ENCODE results near the gene GRIN2A. TPM values are rescaled to one million over a fixed set of nuclear protein-coding genes. Genes with fewer than 3 reads are reported as not detected.

GRIN2A gene
- total RNA-seq, 1 experiment from 2014 or later, result 34.6 TPM

GRCh38 chr16:10200637-10201586 is 18.7 kb upstream of the GRIN2A start:
- intact Hi-C loops (cut with micrococcal nuclease; ENCODE audit: unreplicated experiment), result no loop called here
- H3K27ac Mint-ChIP-seq (ENCODE audit: unreplicated experiment), result no peak overlapping the region
- H3K9me3 Mint-ChIP-seq (ENCODE audit: low read depth, unreplicated experiment), result peaks cover 2% of the 10 kb centered on the region
- H3K4me1 Mint-ChIP-seq (ENCODE audit: low read depth, unreplicated experiment), result peaks cover 5% of the 10 kb centered on the region
- H3K36me3 Mint-ChIP-seq (ENCODE audit: insufficient read depth, unreplicated experiment), result no peaks in the 10 kb centered on the region
- no peak for DNase-seq
- H3K4me3 Mint-ChIP-seq (ENCODE audit: low read depth, unreplicated experiment), result no peak overlapping the region
- BruUV-seq (replicated peaks), result no TSS peak
- H3K27me3 Mint-ChIP-seq (ENCODE audit: unreplicated experiment), result peaks cover 16% of the 10 kb centered on the region
- CTCF ChIA-PET, result no interaction called here
- TF ChIP-seq, protein P1, sequence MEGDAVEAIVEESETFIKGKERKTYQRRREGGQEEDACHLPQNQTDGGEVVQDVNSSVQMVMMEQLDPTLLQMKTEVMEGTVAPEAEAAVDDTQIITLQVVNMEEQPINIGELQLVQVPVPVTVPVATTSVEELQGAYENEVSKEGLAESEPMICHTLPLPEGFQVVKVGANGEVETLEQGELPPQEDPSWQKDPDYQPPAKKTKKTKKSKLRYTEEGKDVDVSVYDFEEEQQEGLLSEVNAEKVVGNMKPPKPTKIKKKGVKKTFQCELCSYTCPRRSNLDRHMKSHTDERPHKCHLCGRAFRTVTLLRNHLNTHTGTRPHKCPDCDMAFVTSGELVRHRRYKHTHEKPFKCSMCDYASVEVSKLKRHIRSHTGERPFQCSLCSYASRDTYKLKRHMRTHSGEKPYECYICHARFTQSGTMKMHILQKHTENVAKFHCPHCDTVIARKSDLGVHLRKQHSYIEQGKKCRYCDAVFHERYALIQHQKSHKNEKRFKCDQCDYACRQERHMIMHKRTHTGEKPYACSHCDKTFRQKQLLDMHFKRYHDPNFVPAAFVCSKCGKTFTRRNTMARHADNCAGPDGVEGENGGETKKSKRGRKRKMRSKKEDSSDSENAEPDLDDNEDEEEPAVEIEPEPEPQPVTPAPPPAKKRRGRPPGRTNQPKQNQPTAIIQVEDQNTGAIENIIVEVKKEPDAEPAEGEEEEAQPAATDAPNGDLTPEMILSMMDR (IDR thresholded peaks at IDR 0.05; ENCODE audit: unreplicated experiment), result no peak

GRCh38 chr16:10196999-10197398 is 14.8 kb upstream of the GRIN2A start:
- H3K9me3 Mint-ChIP-seq (ENCODE audit: low read depth, unreplicated experiment), result peaks cover 4% of the 10 kb centered on the region
- CTCF ChIA-PET, result interaction anchor here (0.6 kb wide), 1 partner anchor 264 kb away, joined by 3 read pairs; no protein-coding TSS in a partner anchor
- DNase-seq, result no peak
- intact Hi-C loops (cut with micrococcal nuclease; ENCODE audit: unreplicated experiment), result no loop called here
- TF ChIP-seq, protein P1 (IDR thresholded peaks at IDR 0.05; ENCODE audit: unreplicated experiment), result no peak
- no peak overlapping the region for H3K27ac Mint-ChIP-seq (ENCODE audit: unreplicated experiment)
- peaks cover 20% of the 10 kb centered on the region for H3K27me3 Mint-ChIP-seq (ENCODE audit: unreplicated experiment)
- H3K4me1 Mint-ChIP-seq (ENCODE audit: low read depth, unreplicated experiment), result no peaks in the 10 kb centered on the region
- no peak overlapping the region for H3K4me3 Mint-ChIP-seq (ENCODE audit: low read depth, unreplicated experiment)
- no TSS peak for BruUV-seq (replicated peaks)
- H3K36me3 Mint-ChIP-seq (ENCODE audit: insufficient read depth, unreplicated experiment), result no peaks in the 10 kb centered on the region

DNA sequence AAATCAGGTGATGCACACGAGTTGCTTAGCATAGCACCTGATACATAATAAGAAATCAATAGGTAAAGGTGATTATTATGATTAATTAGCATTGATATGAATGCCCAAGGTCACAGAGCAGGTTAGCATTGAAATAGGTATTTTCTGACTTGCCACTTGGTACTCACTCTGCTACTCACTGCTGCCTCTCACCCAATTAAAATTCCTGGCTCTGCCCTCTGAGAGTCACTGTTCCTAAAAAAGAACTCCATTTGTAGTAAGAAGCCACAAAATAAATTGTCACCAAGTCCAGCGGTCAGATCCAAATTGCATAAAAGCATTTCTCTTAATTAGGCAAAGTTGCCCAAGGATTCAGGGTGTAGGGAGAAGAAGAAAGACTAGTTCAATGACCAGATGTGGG is 8.9 kb upstream of the GRIN2A start:
- TF ChIP-seq, protein P1 (IDR thresholded peaks at IDR 0.05; ENCODE audit: unreplicated experiment), result no peak
- H3K27me3 Mint-ChIP-seq (ENCODE audit: unreplicated experiment), result peaks cover 5% of the 10 kb centered on the region
- intact Hi-C loops (cut with micrococcal nuclease; ENCODE audit: unreplicated experiment), result no loop called here
- peaks cover 4% of the 10 kb centered on the region for H3K9me3 Mint-ChIP-seq (ENCODE audit: low read depth, unreplicated experiment)
- no peaks in the 10 kb centered on the region for H3K36me3 Mint-ChIP-seq (ENCODE audit: insufficient read depth, unreplicated experiment)
- no peak for DNase-seq
- H3K4me3 Mint-ChIP-seq (ENCODE audit: low read depth, unreplicated experiment), result no peak overlapping the region
- no peak overlapping the region for H3K27ac Mint-ChIP-seq (ENCODE audit: unreplicated experiment)
- CTCF ChIA-PET, result no interaction called here
- no TSS peak for BruUV-seq (replicated peaks)
- H3K4me1 Mint-ChIP-seq (ENCODE audit: low read depth, unreplicated experiment), result no peaks in the 10 kb centered on the region

DNA sequence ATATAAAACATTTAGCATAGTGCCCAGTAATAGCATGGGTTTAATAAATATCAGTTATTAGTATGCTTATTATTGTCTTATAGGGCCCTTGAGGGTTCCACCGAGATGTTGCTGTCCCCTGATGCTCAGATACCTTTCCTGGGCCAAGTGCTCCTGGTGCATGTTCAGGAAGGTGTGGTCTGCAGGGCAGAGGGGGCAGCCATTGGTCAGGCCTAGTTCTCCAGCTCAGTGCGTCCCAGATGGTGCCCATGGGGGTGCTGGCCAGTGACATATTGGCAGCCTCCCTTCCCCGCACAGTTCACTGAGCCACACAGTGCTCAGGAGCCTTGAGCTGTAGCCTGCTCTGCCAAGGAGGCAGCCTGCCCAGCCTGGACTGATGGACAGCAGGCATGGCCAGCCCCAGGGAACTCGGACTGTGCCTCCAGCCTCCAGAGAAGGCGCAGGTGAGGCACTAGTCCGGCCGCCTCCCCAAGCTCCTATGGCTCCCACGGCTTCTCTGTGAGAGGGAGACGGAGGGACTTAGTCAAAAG is 7.7 kb upstream of the GRIN2A start:
- CTCF ChIA-PET, result no interaction called here
- DNase-seq, result no peak
- Mint-ChIP-seq H3K4me3 (ENCODE audit: low read depth, unreplicated experiment) (no peak overlapping the region), H3K9me3 (ENCODE audit: low read depth, unreplicated experiment) (peaks cover 4% of the 10 kb centered on the region), H3K27ac (ENCODE audit: unreplicated experiment) (no peak overlapping the region), H3K27me3 (ENCODE audit: unreplicated experiment) (no peaks in the 10 kb centered on the region), H3K36me3 (ENCODE audit: insufficient read depth, unreplicated experiment) (no peaks in the 10 kb centered on the region), H3K4me1 (ENCODE audit: low read depth, unreplicated experiment) (no peaks in the 10 kb centered on the region)
- TF ChIP-seq, protein P1 (IDR thresholded peaks at IDR 0.05; ENCODE audit: unreplicated experiment), result no peak
- BruUV-seq (replicated peaks), result no TSS peak
- intact Hi-C loops (cut with micrococcal nuclease; ENCODE audit: unreplicated experiment), result loop anchor here (10.0 kb wide), 1 partner anchor 715 kb away; no protein-coding TSS in a partner anchor
